NCI-H187 (cell line): ENCODE data around the gene MDH1.
"Not testable (repeated sequence)": the region's sequence is repeated elsewhere in the genome, so short reads cannot be mapped to it uniquely, and the experiment has no call there.

Experiments used
- DNase-seq, 2 experiments: peaks; one replicate each; lab custom pipeline; 2025; lab: John Stamatoyannopoulos, UW

The MDH1 gene

GRCh38 chr2:63588385-63589147 lies at the start of gene MDH1, which contains the start of gene WDPCP:
MDH1 (plus strand) TSS chr2:63588963; CDS start chr2:63589044, 81 bp downstream.
WDPCP (minus strand) TSS chr2:63588477; CDS start chr2:63588271, 206 bp downstream.
- DNase-seq = peak; percentile 96

GRCh38 chr2:63539416-63540162 lies 49.2 kb upstream of the MDH1 start:
- DNase-seq = no peak

- no peak for DNase-seq
These were observed 44.6 kb upstream of the MDH1 start for GRCh38 chr2:63544017-63544627.

GRCh38 chr2:63545023-63545422 lies 43.7 kb upstream of the MDH1 start:
- DNase-seq = no peak

- no peak for DNase-seq
These were observed 35.7 kb upstream of the MDH1 start for GRCh38 chr2:63553049-63553448.

- no peak for DNase-seq
These were observed 33.5 kb upstream of the MDH1 start for GRCh38 chr2:63555299-63555698.

GRCh38 chr2:63555931-63556330 lies 32.8 kb upstream of the MDH1 start:
- DNase-seq = no peak

GRCh38 chr2:63557819-63558218 lies 30.9 kb upstream of the MDH1 start:
- DNase-seq = not testable (repeated sequence)

GRCh38 chr2:63558922-63559321 lies 29.8 kb upstream of the MDH1 start:
- DNase-seq = not testable (repeated sequence)

- DNase-seq = no peak
These were observed 26.0 kb upstream of the MDH1 start for GRCh38 chr2:63562751-63563150.

GRCh38 chr2:63569740-63570139 lies 19.0 kb upstream of the MDH1 start:
- no peak for DNase-seq

- DNase-seq = no peak
These were observed 17.5 kb upstream of the MDH1 start for GRCh38 chr2:63571291-63571690.

GRCh38 chr2:63572001-63572400 lies 16.8 kb upstream of the MDH1 start:
- no peak for DNase-seq

GRCh38 chr2:63573026-63573425 lies 15.7 kb upstream of the MDH1 start:
- DNase-seq = not testable (repeated sequence)

GRCh38 chr2:63573726-63574345 lies 14.9 kb upstream of the MDH1 start:
- DNase-seq = not testable (repeated sequence)

GRCh38 chr2:63576546-63576945 lies 12.2 kb upstream of the MDH1 start:
- DNase-seq = no peak

- DNase-seq = no peak
These were observed 10.0 kb upstream of the MDH1 start for GRCh38 chr2:63578767-63579166.

GRCh38 chr2:63580651-63581297 lies 8.0 kb upstream of the MDH1 start:
- no peak for DNase-seq

GRCh38 chr2:63581298-63581961 lies 7.3 kb upstream of the MDH1 start:
- DNase-seq = no peak

- no peak for DNase-seq
These were observed 5.9 kb upstream of the MDH1 start for GRCh38 chr2:63582873-63583272.

GRCh38 chr2:63587814-63588384 lies 864 bp upstream of the MDH1 start:
- no peak for DNase-seq
